HUDEP-2 (cell line): ENCODE data around the gene SATL1.
"Not testable (repeated sequence)": the region's sequence is repeated elsewhere in the genome, so short reads cannot be mapped to it uniquely, and the experiment has no call there.

Source experiments
- DNase-seq, 76 experiments: peaks; one replicate each; lab custom pipeline; 2025; ENCODE audit not compliant: unreplicated experiment in 76 of 76; lab: John Stamatoyannopoulos, UW

Gene SATL1

GRCh38 chrX:85111347-85111746 is 132.2 kb downstream of the SATL1 start:
- DNase-seq, result peak in 1 of 76 experiments; percentile 0

GRCh38 chrX:85109235-85109634 is 134.3 kb downstream of the SATL1 start:
- DNase-seq, result peak in 15 of 76 experiments; percentile 0 to 23 (median 3)

GRCh38 chrX:85108165-85108564 is 135.4 kb downstream of the SATL1 start:
- DNase-seq, result no peak

- peak in 1 of 76 experiments; percentile 0 for DNase-seq
Observed at GRCh38 chrX:85107407-85107806, 136.2 kb downstream of the SATL1 start.

GRCh38 chrX:85089321-85089840 is 154.2 kb downstream of the SATL1 start:
- no peak for DNase-seq

GRCh38 chrX:85084770-85085393 is 158.7 kb downstream of the SATL1 start:
- DNase-seq, result peak in 14 of 76 experiments; percentile 0 to 17 (median 2)

GRCh38 chrX:85077247-85077646 is 166.3 kb downstream of the SATL1 start:
- not testable (repeated sequence) for DNase-seq

- DNase-seq, result no peak
Observed at GRCh38 chrX:85065512-85066198, 177.9 kb downstream of the SATL1 start.

GRCh38 chrX:85052636-85053343 is 190.8 kb downstream of the SATL1 start:
- no peak for DNase-seq

- DNase-seq, result no peak
Observed at GRCh38 chrX:85052205-85052604, 191.4 kb downstream of the SATL1 start.

- DNase-seq, result no peak
Observed at GRCh38 chrX:85051627-85052026, 192.0 kb downstream of the SATL1 start.
